Thoracic aorta (tissue), 2 donors: ENCODE data around the gene ZMYND11. TPM values are rescaled to one million over a fixed set of nuclear protein-coding genes. Genes with fewer than 3 reads are reported as not detected.

Source experiments
- ATAC-seq: fragments of 150-250 bp; one replicate; pipeline ENCODE4 v1.8.0; 2017; ENCODE audit warnings: low read depth; ENCODE audit not compliant: insufficient number of reproducible peaks, low FRiP score
- DNase-seq: peaks from one replicate; pipeline ENCODE4 v3.0.0-alpha.2; 2020; ENCODE audit warnings: low spot score
- H3K27ac ChIP-seq, 2 donors: fragments of 200-600 bp; sonication (generic); 1 replicate in 1 of 2; 2 replicates in 1 of 2; pipeline ENCODE4 v1.5.1; 2016; ENCODE audit warnings: mild to moderate bottlenecking in 2 of 2, moderate library complexity in 2 of 2
- H3K27me3 ChIP-seq: fragments of 200-600 bp; sonication (generic); replicated peaks from 2 replicates; pipeline ENCODE4 v1.6.0; 2016; ENCODE audit warnings: mild to moderate bottlenecking; ENCODE audit not compliant: insufficient read depth
- H3K36me3 ChIP-seq: fragments of 200-600 bp; sonication (generic); one replicate; pipeline ENCODE4 v1.5.1; 2016
- H3K4me1 ChIP-seq, 2 donors: fragments of 200-600 bp; sonication (generic); 1 replicate in 1 of 2; 2 replicates in 1 of 2; pipeline versions ENCODE4 v1.5.1 to v1.6.0; 2016; ENCODE audit warnings: low read depth in 2 of 2, mild to moderate bottlenecking in 1 of 2; ENCODE audit not compliant: control insufficient read depth in 1 of 2
- H3K4me3 ChIP-seq: fragments of 200-600 bp; sonication (generic); 2 replicates; pipeline ENCODE4 v1.5.1; 2016; ENCODE audit warnings: mild to moderate bottlenecking
- H3K9me3 ChIP-seq: fragments of 200-600 bp; sonication (generic); 2 replicates; pipeline ENCODE4 v1.5.1; 2016
- total RNA-seq, 2 donors: library from RNA; depleted of rRNA; stranded (reverse); fragments of >200 nt; gene quantifications; one replicate each; pipeline versions ENCODE4 v1.1.0 to v1.2.3, GENCODE V29; 2016
- TF ChIP-seq, protein P1 (sequence below): fragments of 200-600 bp; sonication (generic); IDR thresholded peaks from one replicate; pipeline ENCODE4 v1.5.1; 2019; ENCODE audit warnings: antibody characterized with exemption

Gene ZMYND11
- total RNA-seq, 2 donors from 2014 or later: 56.9 to 103 TPM

DNA sequence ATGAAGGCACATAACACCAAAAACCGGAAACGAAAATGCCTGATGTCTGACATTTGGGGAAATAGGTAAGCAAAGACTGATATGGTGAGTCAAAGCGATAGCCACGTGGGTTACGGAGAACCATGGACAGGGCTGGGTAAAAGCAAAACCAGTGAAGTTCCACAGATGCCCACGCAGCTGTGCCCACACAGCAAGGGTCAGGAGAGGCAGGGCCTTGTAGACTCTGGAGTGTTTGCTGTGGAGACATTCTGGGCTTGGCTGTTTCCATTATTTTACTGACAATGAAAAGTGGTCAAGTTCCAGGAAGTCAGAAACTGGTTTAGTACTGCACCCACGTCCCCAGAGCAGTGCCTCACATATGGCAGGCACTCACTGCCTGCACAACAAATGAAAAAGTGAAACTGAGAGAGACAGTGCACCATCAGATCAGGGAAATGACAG is 148.7 kb downstream of the ZMYND11 start:
- Histone ChIP-seq H3K36me3 (peaks cover 22% of the 10 kb centered on the region), H3K4me1 (peaks cover 0 to 21% of the 10 kb centered on the region in 2 donors), H3K9me3 (no peaks in the 10 kb centered on the region), H3K27ac (no peak overlapping the region), H3K27me3 (no peaks in the 10 kb centered on the region), H3K4me3 (no peak overlapping the region)
- TF ChIP-seq, protein P1, sequence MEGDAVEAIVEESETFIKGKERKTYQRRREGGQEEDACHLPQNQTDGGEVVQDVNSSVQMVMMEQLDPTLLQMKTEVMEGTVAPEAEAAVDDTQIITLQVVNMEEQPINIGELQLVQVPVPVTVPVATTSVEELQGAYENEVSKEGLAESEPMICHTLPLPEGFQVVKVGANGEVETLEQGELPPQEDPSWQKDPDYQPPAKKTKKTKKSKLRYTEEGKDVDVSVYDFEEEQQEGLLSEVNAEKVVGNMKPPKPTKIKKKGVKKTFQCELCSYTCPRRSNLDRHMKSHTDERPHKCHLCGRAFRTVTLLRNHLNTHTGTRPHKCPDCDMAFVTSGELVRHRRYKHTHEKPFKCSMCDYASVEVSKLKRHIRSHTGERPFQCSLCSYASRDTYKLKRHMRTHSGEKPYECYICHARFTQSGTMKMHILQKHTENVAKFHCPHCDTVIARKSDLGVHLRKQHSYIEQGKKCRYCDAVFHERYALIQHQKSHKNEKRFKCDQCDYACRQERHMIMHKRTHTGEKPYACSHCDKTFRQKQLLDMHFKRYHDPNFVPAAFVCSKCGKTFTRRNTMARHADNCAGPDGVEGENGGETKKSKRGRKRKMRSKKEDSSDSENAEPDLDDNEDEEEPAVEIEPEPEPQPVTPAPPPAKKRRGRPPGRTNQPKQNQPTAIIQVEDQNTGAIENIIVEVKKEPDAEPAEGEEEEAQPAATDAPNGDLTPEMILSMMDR: no peak
- DNase-seq (no peak), ATAC-seq (no peak)

- Histone ChIP-seq H3K36me3 (peaks cover 14% of the 10 kb centered on the region), H3K9me3 (no peaks in the 10 kb centered on the region), H3K27ac (no peak overlapping the region), H3K4me3 (no peak overlapping the region), H3K4me1 (peaks cover 0 to 21% of the 10 kb centered on the region in 2 donors), H3K27me3 (no peaks in the 10 kb centered on the region)
- TF ChIP-seq, protein P1: no peak
- ATAC-seq (no peak), DNase-seq (no peak)
Observed at GRCh38 chr10:285216-285615, 150.0 kb downstream of the ZMYND11 start.

GRCh38 chr10:287026-287709 is 151.9 kb downstream of the ZMYND11 start:
- Histone ChIP-seq H3K36me3 (peaks cover 14% of the 10 kb centered on the region), H3K27ac (peak overlapping the region in 1 of 2 donors; percentile 6), H3K27me3 (no peaks in the 10 kb centered on the region), H3K4me3 (no peak overlapping the region), H3K9me3 (no peaks in the 10 kb centered on the region), H3K4me1 (peaks cover 0 to 27% of the 10 kb centered on the region in 2 donors)
- DNase-seq (no peak), ATAC-seq (no peak)
- TF ChIP-seq, protein P1: no peak

GRCh38 chr10:287814-288213 is 152.6 kb downstream of the ZMYND11 start:
- Histone ChIP-seq H3K4me1 (peaks cover 0 to 20% of the 10 kb centered on the region in 2 donors), H3K4me3 (no peak overlapping the region), H3K27me3 (no peaks in the 10 kb centered on the region), H3K27ac (no peak overlapping the region), H3K9me3 (no peaks in the 10 kb centered on the region), H3K36me3 (peaks cover 10% of the 10 kb centered on the region)
- no peak for ATAC-seq
- DNase-seq: no peak
- TF ChIP-seq, protein P1: peak; percentile 14

DNA sequence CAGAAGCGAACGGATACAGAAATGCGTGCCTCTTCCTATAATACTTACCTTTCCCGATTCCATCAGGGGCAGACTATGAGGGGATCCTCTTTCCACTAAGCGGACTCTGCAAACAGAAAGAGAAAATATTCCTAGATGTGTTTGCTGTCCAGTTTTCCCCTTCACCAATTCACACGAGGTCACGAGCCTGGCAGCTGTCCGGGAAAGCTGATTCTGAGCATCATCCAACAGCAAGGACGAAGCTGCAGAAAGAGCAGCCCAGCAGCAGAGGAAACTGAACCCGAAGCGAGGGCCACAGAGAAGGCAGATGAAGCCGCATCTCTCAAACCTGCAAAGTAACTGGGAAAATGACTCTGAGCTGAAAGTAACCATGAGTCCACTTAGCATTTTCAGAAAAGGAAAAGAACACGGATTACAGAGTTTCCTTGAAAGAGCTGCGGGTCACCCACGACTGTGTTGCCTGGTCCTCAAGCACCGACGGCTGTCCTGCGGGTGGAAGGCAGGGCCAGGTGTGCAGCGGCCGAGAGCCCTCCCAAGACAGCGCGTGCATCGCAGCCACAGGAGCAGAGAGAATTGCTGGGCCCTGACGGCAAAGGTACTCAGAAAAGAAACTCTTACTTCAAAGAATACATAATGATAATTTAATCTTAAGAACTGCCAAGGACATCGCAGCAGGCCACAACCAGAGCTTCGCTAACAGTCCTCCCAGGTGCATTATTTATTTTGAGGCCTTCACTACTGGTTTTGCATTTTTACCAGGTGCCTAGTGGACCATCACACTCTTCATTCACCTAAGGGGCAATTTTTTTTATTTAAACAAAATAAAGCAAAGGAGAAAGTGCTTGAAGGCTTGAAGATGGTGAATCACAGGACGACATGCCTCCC is 153.3 kb downstream of the ZMYND11 start:
- H3K27ac ChIP-seq: no peak overlapping the region
- ATAC-seq (no peak), DNase-seq (no peak)
- H3K4me3 ChIP-seq: no peak overlapping the region
- no peaks in the 10 kb centered on the region for H3K9me3 ChIP-seq
- peaks cover 0 to 19% of the 10 kb centered on the region in 2 donors for H3K4me1 ChIP-seq
- TF ChIP-seq, protein P1: no peak
- H3K36me3 ChIP-seq: peaks cover 6% of the 10 kb centered on the region
- H3K27me3 ChIP-seq: no peaks in the 10 kb centered on the region
